Measurements from ENCODE around the gene GNL1. TPM values are rescaled to one million over a fixed set of nuclear protein-coding genes. Genes with fewer than 3 reads are reported as not detected.

The GNL1 gene
- total RNA-seq, 1 donor from 2014 or later: 81.0 TPM

- no peak overlapping the region for H3K27ac Mint-ChIP-seq (ENCODE audit: unreplicated experiment)
- H3K4me3 Mint-ChIP-seq (ENCODE audit: unreplicated experiment): no peak overlapping the region
- H3K9me3 Mint-ChIP-seq (ENCODE audit: unreplicated experiment): no peaks in the 10 kb centered on the region
Measured at GRCh38 chr6:30544666-30545272, 11.5 kb downstream of the GNL1 start.

DNA sequence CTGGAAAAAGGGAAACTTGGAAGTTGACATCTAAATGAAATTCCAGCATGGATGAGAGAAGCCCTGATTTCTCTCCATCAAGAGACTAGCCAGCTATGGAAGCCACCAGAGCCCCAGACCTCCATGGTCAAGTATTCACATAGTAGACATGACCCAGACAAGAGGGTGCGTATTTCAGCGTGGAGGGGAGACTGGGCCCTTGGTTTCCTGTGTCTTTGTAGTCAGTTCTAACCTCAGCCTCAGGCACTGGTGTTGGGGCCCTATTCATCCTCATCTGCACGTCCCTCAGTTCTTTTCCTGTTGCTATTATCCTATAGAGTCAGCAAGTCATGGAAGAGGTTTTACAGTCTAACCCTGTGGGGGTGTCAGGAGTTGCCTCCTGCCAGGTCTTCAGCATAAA lies 12.5 kb downstream of the GNL1 start:
- TF ChIP-seq CTCF (IDR thresholded peaks at IDR 0.05): no peak
- no peak for DNase-seq (ENCODE audit: extremely low spot score, unreplicated experiment)
- H3K27ac Mint-ChIP-seq (ENCODE audit: unreplicated experiment): no peak overlapping the region
- H3K4me1 Mint-ChIP-seq (ENCODE audit: unreplicated experiment): peaks cover 14% of the 10 kb centered on the region
- no peak overlapping the region for H3K4me3 Mint-ChIP-seq (ENCODE audit: unreplicated experiment)
- H3K9me3 Mint-ChIP-seq (ENCODE audit: unreplicated experiment): no peaks in the 10 kb centered on the region
- peaks cover 9% of the 10 kb centered on the region for H3K36me3 Mint-ChIP-seq (ENCODE audit: unreplicated experiment)
- H3K27me3 Mint-ChIP-seq (ENCODE audit: unreplicated experiment): no peaks in the 10 kb centered on the region

More at GRCh38 chr6:30544666-30545272, 11.5 kb downstream of the GNL1 start:
- H3K36me3 Mint-ChIP-seq (ENCODE audit: unreplicated experiment): peaks cover 16% of the 10 kb centered on the region
- H3K4me1 Mint-ChIP-seq (ENCODE audit: unreplicated experiment): peaks cover 14% of the 10 kb centered on the region
- TF ChIP-seq CTCF (IDR thresholded peaks at IDR 0.05): peak; percentile 71
- no peaks in the 10 kb centered on the region for H3K27me3 Mint-ChIP-seq (ENCODE audit: unreplicated experiment)
- no peak for DNase-seq (ENCODE audit: extremely low spot score, unreplicated experiment)

- Mint-ChIP-seq H3K4me3 (ENCODE audit: unreplicated experiment) (no peak overlapping the region), H3K27me3 (ENCODE audit: unreplicated experiment) (no peaks in the 10 kb centered on the region), H3K27ac (ENCODE audit: unreplicated experiment) (no peak overlapping the region), H3K36me3 (ENCODE audit: unreplicated experiment) (peaks cover 5% of the 10 kb centered on the region), H3K9me3 (ENCODE audit: unreplicated experiment) (no peaks in the 10 kb centered on the region), H3K4me1 (ENCODE audit: unreplicated experiment) (peaks cover 14% of the 10 kb centered on the region)
- no peak for DNase-seq (ENCODE audit: extremely low spot score, unreplicated experiment)
- TF ChIP-seq CTCF (IDR thresholded peaks at IDR 0.05): peak; percentile 13
Measured at GRCh38 chr6:30542915-30543314, 13.4 kb downstream of the GNL1 start.

DNA sequence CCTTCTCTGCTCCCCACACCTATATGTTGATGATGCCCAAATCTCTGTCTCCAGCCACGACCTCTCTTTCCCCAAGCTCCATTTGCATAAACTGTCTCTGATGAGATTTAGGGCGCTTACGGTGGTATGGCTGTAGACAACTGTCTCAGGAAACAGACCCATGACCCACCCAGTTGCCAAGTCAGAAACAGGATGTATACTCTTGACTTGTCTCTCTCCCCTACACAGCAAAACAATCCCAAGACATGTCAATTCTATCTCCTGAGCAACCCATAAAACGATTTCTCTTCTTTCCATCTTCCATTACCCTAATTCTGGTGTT lies 13.9 kb downstream of the GNL1 start:
- Mint-ChIP-seq H3K4me3 (ENCODE audit: unreplicated experiment) (peak overlapping the region; percentile 4), H3K27me3 (ENCODE audit: unreplicated experiment) (no peaks in the 10 kb centered on the region), H3K9me3 (ENCODE audit: unreplicated experiment) (no peaks in the 10 kb centered on the region), H3K4me1 (ENCODE audit: unreplicated experiment) (peaks cover 14% of the 10 kb centered on the region), H3K27ac (ENCODE audit: unreplicated experiment) (no peak overlapping the region), H3K36me3 (ENCODE audit: unreplicated experiment) (peaks cover 5% of the 10 kb centered on the region)
- DNase-seq (ENCODE audit: extremely low spot score, unreplicated experiment): no peak
- TF ChIP-seq CTCF (IDR thresholded peaks at IDR 0.05): no peak

- peak; percentile 98 for TF ChIP-seq CTCF (IDR thresholded peaks at IDR 0.05)
- H3K27ac Mint-ChIP-seq (ENCODE audit: unreplicated experiment): no peak overlapping the region
Measured at GRCh38 chr6:30541515-30542403, 14.5 kb downstream of the GNL1 start.

More at GRCh38 chr6:30541515-30542403, 14.5 kb downstream of the GNL1 start:
- Mint-ChIP-seq H3K9me3 (ENCODE audit: unreplicated experiment) (no peaks in the 10 kb centered on the region), H3K27me3 (ENCODE audit: unreplicated experiment) (no peaks in the 10 kb centered on the region), H3K36me3 (ENCODE audit: unreplicated experiment) (peaks cover 2% of the 10 kb centered on the region), H3K4me1 (ENCODE audit: unreplicated experiment) (peaks cover 14% of the 10 kb centered on the region), H3K4me3 (ENCODE audit: unreplicated experiment) (peak overlapping the region; percentile 64)
- no peak for DNase-seq (ENCODE audit: extremely low spot score, unreplicated experiment)

Measured in osteocyte (in vitro differentiated cells).